Bone marrow (tissue), 2 donors: ENCODE measurements around the gene OPN1MW3.
"Not testable (repeated sequence)": the region's sequence is repeated elsewhere in the genome, so short reads cannot be mapped to it uniquely, and the experiment has no call there.

Experiments
- DNase-seq, 2 donors: peaks; one replicate each; lab custom pipeline; 2025; lab: John Stamatoyannopoulos, UW

OPN1MW3 gene

GRCh38 chrX:154296731-154297130 is 39.3 kb downstream of the OPN1MW3 start:
- no peak for DNase-seq

- DNase-seq, result no peak
These were observed 40.9 kb downstream of the OPN1MW3 start for GRCh38 chrX:154298312-154298711.

- no peak for DNase-seq
These were observed 43.4 kb downstream of the OPN1MW3 start for GRCh38 chrX:154300816-154301215.

GRCh38 chrX:154302998-154303397 is 45.6 kb downstream of the OPN1MW3 start:
- DNase-seq, result not testable (repeated sequence)

GRCh38 chrX:154303476-154303875 is 46.1 kb downstream of the OPN1MW3 start:
- DNase-seq, result no peak

GRCh38 chrX:154304846-154305245 is 47.5 kb downstream of the OPN1MW3 start:
- DNase-seq, result no peak

GRCh38 chrX:154305541-154306205 is 48.3 kb downstream of the OPN1MW3 start:
- no peak for DNase-seq

GRCh38 chrX:154307202-154307601 is 49.8 kb downstream of the OPN1MW3 start:
- no peak for DNase-seq

GRCh38 chrX:154308108-154308946 is 50.9 kb downstream of the OPN1MW3 start:
- DNase-seq, result peak in 1 of 2 donors; percentile 1

GRCh38 chrX:154309041-154309775 is 51.8 kb downstream of the OPN1MW3 start:
- no peak for DNase-seq

GRCh38 chrX:154310616-154311536 is 53.5 kb downstream of the OPN1MW3 start:
- no peak for DNase-seq

GRCh38 chrX:154312116-154312515 is 54.7 kb downstream of the OPN1MW3 start:
- DNase-seq, result no peak

- no peak for DNase-seq
These were observed 55.8 kb downstream of the OPN1MW3 start for GRCh38 chrX:154313147-154313546.

- DNase-seq, result no peak
These were observed 58.0 kb downstream of the OPN1MW3 start for GRCh38 chrX:154315416-154315815.

- no peak for DNase-seq
These were observed 60.1 kb downstream of the OPN1MW3 start for GRCh38 chrX:154317391-154317995.

- DNase-seq, result no peak
These were observed 63.0 kb downstream of the OPN1MW3 start for GRCh38 chrX:154320406-154320805.
